Measurements from ENCODE around the gene PITPNC1. TPM values are rescaled to one million over a fixed set of nuclear protein-coding genes. Genes with fewer than 3 reads are reported as not detected.

PITPNC1 gene
- total RNA-seq, 1 experiment from 2014 or later = 20.8 TPM

GRCh38 chr17:67461228-67461780, 84.2 kb downstream of the PITPNC1 start:
- in situ Hi-C loops (cut with HindIII; ENCODE audit: low pct_unique_long_range_greater_than_20kb, low sequenced_read_pairs) (no loop called here), intact Hi-C loops (cut with micrococcal nuclease; ENCODE audit: unreplicated experiment) (no loop called here)
- Histone ChIP-seq H3K36me3 (ENCODE audit: control insufficient read depth, insufficient read depth, low read length) (no peaks in the 10 kb centered on the region), H3K27ac (ENCODE audit: low read length) (no peak overlapping the region), H3K27me3 (ENCODE audit: control insufficient read depth, insufficient read depth, low read length) (no peaks in the 10 kb centered on the region), H3K4me1 (ENCODE audit: control insufficient read depth, insufficient read depth, low read length) (no peaks in the 10 kb centered on the region), H3K4me3 (ENCODE audit: low read depth in 2 of 2, low read length in 2 of 2) (no peak overlapping the region), H3K9me3 (ENCODE audit: control insufficient read depth, insufficient read depth, low read depth, low read length) (peaks cover 8% of the 10 kb centered on the region; the same call in 1 of the 2 replicates)
- ChIA-PET CTCF (no interaction called here), POLR2A (interaction anchor here (0.6 kb wide), 1 partner anchor 557 kb away, joined by 5 read pairs; no protein-coding TSS in a partner anchor)
- TF ChIP-seq REST (IDR thresholded peaks at IDR 0.05; ENCODE audit: insufficient read depth in 1 of 2, low read depth in 2 of 2, low read length in 1 of 2) = no peak
- TF ChIP-seq CTCF (IDR thresholded peaks at IDR 0.05) = no peak
- TF ChIP-seq POLR2AphosphoS5 (IDR thresholded peaks at IDR 0.05; ENCODE audit: low read depth, low read length) = no peak
- no peak for TF ChIP-seq TCF7L2 (IDR thresholded peaks at IDR 0.05; ENCODE audit: low read depth, low read length)
- no peak for TF ChIP-seq SIN3A (IDR thresholded peaks at IDR 0.05; ENCODE audit: borderline replicate concordance, insufficient read depth, low read depth, low read length)
- ATAC-seq (no peak), DNase-seq (ENCODE audit: low read depth, low spot score) (no peak)
- BruUV-seq (replicated peaks) = no TSS peak

- ATAC-seq (no peak), DNase-seq (ENCODE audit: low read depth, low spot score) (no peak)
- no peak overlapping the region for H3K4me3 ChIP-seq (ENCODE audit: low read depth in 2 of 2, low read length in 2 of 2)
- intact Hi-C loops (cut with micrococcal nuclease; ENCODE audit: unreplicated experiment) = no loop called here
- peaks cover 8% of the 10 kb centered on the region; the same call in 1 of the 2 replicates for H3K9me3 ChIP-seq (ENCODE audit: control insufficient read depth, insufficient read depth, low read depth, low read length)
- H3K27me3 ChIP-seq (ENCODE audit: control insufficient read depth, insufficient read depth, low read length) = no peaks in the 10 kb centered on the region
- TF ChIP-seq POLR2AphosphoS5 (IDR thresholded peaks at IDR 0.05; ENCODE audit: low read depth, low read length) (no peak), SIN3A (IDR thresholded peaks at IDR 0.05; ENCODE audit: borderline replicate concordance, insufficient read depth, low read depth, low read length) (no peak), TCF7L2 (IDR thresholded peaks at IDR 0.05; ENCODE audit: low read depth, low read length) (no peak)
- in situ Hi-C loops (cut with HindIII; ENCODE audit: low pct_unique_long_range_greater_than_20kb, low sequenced_read_pairs) = no loop called here
- ChIA-PET CTCF (interaction anchor here (0.6 kb wide), 1 partner anchor 236 kb away, joined by 3 read pairs; no protein-coding TSS in a partner anchor), POLR2A (interaction anchor here (0.6 kb wide), 1 partner anchor 557 kb away, joined by 5 read pairs; no protein-coding TSS in a partner anchor)
- H3K27ac ChIP-seq (ENCODE audit: low read length) = no peak overlapping the region
- H3K4me1 ChIP-seq (ENCODE audit: control insufficient read depth, insufficient read depth, low read length) = no peaks in the 10 kb centered on the region
- H3K36me3 ChIP-seq (ENCODE audit: control insufficient read depth, insufficient read depth, low read length) = no peaks in the 10 kb centered on the region
- no TSS peak for BruUV-seq (replicated peaks)
Observed at GRCh38 chr17:67461876-67462275, 84.8 kb downstream of the PITPNC1 start.

GRCh38 chr17:67466251-67466796, 89.2 kb downstream of the PITPNC1 start:
- H3K27me3 ChIP-seq (ENCODE audit: control insufficient read depth, insufficient read depth, low read length) = no peaks in the 10 kb centered on the region
- H3K4me3 ChIP-seq (ENCODE audit: low read depth in 2 of 2, low read length in 2 of 2) = no peak overlapping the region
- in situ Hi-C loops (cut with HindIII; ENCODE audit: low pct_unique_long_range_greater_than_20kb, low sequenced_read_pairs) (no loop called here), intact Hi-C loops (cut with micrococcal nuclease; ENCODE audit: unreplicated experiment) (no loop called here)
- no peak overlapping the region for H3K27ac ChIP-seq (ENCODE audit: low read length)
- DNase-seq (ENCODE audit: low read depth, low spot score) = no peak
- TF ChIP-seq POLR2AphosphoS5 (IDR thresholded peaks at IDR 0.05; ENCODE audit: low read depth, low read length) = no peak
- TF ChIP-seq CTCF (IDR thresholded peaks at IDR 0.05) = no peak
- no peak for TF ChIP-seq SIN3A (IDR thresholded peaks at IDR 0.05; ENCODE audit: borderline replicate concordance, insufficient read depth, low read depth, low read length)
- no peak for TF ChIP-seq REST (IDR thresholded peaks at IDR 0.05; ENCODE audit: insufficient read depth in 1 of 2, low read depth in 2 of 2, low read length in 1 of 2)
- no peak for TF ChIP-seq TCF7L2 (IDR thresholded peaks at IDR 0.05; ENCODE audit: low read depth, low read length)
- H3K36me3 ChIP-seq (ENCODE audit: control insufficient read depth, insufficient read depth, low read length) = no peaks in the 10 kb centered on the region
- no peaks in the 10 kb centered on the region for H3K4me1 ChIP-seq (ENCODE audit: control insufficient read depth, insufficient read depth, low read length)
- ChIA-PET POLR2A (no interaction called here), CTCF (no interaction called here)
- H3K9me3 ChIP-seq (ENCODE audit: control insufficient read depth, insufficient read depth, low read depth, low read length) = no peaks in the 10 kb centered on the region
- no peak for ATAC-seq
- no TSS peak for BruUV-seq (replicated peaks)

All from Panc1 (cell line).